ENCODE measurements around the gene CYP46A1.
"Not testable (repeated sequence)": the region's sequence is repeated elsewhere in the genome, so short reads cannot be mapped to it uniquely, and the experiment has no call there.

The CYP46A1 gene

DNA sequence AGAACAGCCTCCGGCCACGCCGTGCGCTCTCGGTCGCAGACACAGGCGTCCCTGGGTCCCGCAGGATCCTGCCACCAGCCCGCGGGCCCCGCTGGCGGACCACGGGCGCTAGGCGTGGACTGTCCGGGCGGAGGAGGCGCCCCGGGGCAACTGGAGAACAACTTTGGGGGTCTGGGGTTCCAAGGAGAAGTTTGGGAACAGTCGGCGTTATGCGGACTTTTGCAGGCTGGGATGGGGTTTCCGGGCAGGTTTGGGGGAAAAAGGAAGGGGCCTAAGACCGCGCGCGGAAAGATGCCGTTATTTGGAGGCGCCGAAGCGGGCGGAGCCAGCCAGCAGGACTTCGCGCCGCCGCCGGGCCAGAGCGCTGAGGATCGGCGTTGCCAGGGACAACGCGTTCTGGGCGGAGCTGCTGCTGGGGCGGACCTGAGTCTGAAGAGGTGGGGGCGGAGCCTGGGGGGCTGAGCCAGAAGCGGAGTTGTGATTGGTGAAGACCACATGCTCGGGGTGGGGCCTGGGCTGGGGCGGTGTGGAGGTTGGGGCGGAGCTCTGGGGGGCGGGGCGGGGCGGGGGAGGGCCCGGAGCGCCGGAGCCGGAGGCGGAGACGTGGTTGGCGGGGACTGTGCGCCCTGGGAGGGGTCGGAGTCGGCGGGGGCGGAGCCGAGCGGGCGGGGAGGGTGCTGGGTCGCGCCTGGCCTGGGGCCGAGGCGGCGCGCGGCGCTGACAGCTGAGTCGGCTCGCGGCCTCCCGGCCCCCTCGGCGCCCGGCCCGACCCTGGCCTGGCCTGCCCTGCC, at the start of gene CYP46A1:
Gene CYP46A1, plus strand, starts transcription at position 680 of the 791 bp plus-strand sequence. CDS start 120 bp downstream, outside the sequence.
- Histone ChIP-seq H3K4me3 (ENCODE audit: low read length) (peak within 1 kb of the TSS; percentile 90), H3K9ac (ENCODE audit: low read length) (peak within 1 kb of the TSS; percentile 65)

DNA sequence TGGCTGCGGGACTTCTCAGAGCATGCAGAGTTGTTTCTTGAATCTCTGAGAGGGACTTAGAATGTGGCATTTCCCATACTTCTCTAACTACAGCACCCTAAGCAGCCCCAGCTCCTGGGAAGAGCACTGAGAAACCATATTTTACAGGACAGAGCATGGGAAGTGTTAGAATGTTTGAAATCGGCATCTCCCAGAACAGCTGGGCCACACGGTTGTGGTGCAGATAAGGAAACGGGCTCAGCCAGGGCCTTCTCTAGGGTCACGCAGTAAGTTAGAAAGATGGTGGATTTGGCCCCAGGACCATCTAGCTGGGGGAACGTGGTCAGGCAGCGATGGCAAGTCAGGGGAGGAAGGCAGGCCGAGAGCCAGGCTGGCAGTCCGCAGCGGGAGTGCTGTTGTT, 49.7 kb upstream of the CYP46A1 start:
- H3K4me1 ChIP-seq (ENCODE audit: control insufficient read depth, insufficient read depth, low read length), result no peaks in the 10 kb centered on the region
- H3K9ac ChIP-seq (ENCODE audit: low read length), result no peak overlapping the region
- no peaks in the 10 kb centered on the region for H3K27me3 ChIP-seq (ENCODE audit: control insufficient read depth, insufficient read depth, low read length)
- H3K27ac ChIP-seq (ENCODE audit: low read depth, low read length), result no peak overlapping the region
- H3K4me3 ChIP-seq (ENCODE audit: low read length), result no peak overlapping the region
- H3K36me3 ChIP-seq (ENCODE audit: control insufficient read depth, insufficient read depth, low read length), result no peaks in the 10 kb centered on the region

More for the DNA sequence above, at the start of gene CYP46A1:
- Histone ChIP-seq H3K27ac (ENCODE audit: low read depth, low read length) (peak within 1 kb of the TSS; percentile 88), H3K27me3 (ENCODE audit: control insufficient read depth, insufficient read depth, low read length) (no peaks in the 10 kb centered on the region), H3K4me1 (ENCODE audit: control insufficient read depth, insufficient read depth, low read length) (peaks cover 7% of the 10 kb centered on the region), H3K36me3 (ENCODE audit: control insufficient read depth, insufficient read depth, low read length) (no peaks in the 10 kb centered on the region)

DNA sequence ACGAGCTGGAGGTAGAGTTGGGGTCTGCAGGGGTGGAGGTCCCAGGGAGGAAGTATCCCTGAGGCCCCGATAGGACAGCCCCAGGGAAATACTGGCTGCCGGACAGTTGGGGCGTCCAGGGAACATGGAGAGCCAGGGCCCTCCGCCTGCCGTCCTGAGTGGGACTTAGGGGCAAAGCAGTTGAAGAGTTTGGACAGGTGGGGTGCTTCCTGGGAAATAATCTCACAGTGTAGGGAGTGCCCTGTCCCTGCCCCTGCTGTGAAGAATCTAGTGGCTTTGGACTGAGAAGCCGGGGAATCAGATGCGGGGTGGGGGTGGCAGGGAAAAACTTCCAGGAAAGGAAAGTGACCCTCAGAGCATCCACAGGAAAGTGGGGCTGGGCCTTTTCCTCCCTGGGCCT, 49.0 kb upstream of the CYP46A1 start:
- Histone ChIP-seq H3K27me3 (ENCODE audit: control insufficient read depth, insufficient read depth, low read length) (no peaks in the 10 kb centered on the region), H3K36me3 (ENCODE audit: control insufficient read depth, insufficient read depth, low read length) (no peaks in the 10 kb centered on the region), H3K27ac (ENCODE audit: low read depth, low read length) (no peak overlapping the region), H3K4me1 (ENCODE audit: control insufficient read depth, insufficient read depth, low read length) (no peaks in the 10 kb centered on the region), H3K9ac (ENCODE audit: low read length) (no peak overlapping the region), H3K4me3 (ENCODE audit: low read length) (no peak overlapping the region)

DNA sequence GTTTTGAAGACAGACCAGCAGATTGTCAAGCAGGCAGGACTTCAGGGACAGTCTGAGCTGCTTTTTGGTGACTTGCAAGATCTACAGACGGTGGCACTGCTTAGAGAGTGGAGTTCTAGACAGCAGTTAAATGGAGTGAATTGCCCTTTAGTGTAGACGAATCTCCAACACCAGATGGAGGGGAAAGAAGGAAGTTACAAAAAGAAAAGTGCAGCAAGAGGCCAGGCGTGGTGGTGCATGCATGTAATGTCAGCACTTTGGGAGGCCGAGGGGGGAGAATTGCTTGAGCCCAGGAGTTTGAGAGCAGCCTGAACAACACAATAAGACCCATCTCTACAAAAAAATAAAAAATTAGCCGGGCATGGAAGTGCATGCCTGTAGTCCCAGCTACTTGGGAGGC, 47.6 kb upstream of the CYP46A1 start:
- no peaks in the 10 kb centered on the region for H3K4me1 ChIP-seq (ENCODE audit: control insufficient read depth, insufficient read depth, low read length)
- no peak overlapping the region for H3K9ac ChIP-seq (ENCODE audit: low read length)
- H3K4me3 ChIP-seq (ENCODE audit: low read length), result no peak overlapping the region
- H3K27me3 ChIP-seq (ENCODE audit: control insufficient read depth, insufficient read depth, low read length), result no peaks in the 10 kb centered on the region
- H3K27ac ChIP-seq (ENCODE audit: low read depth, low read length), result no peak overlapping the region
- H3K36me3 ChIP-seq (ENCODE audit: control insufficient read depth, insufficient read depth, low read length), result no peaks in the 10 kb centered on the region

DNA sequence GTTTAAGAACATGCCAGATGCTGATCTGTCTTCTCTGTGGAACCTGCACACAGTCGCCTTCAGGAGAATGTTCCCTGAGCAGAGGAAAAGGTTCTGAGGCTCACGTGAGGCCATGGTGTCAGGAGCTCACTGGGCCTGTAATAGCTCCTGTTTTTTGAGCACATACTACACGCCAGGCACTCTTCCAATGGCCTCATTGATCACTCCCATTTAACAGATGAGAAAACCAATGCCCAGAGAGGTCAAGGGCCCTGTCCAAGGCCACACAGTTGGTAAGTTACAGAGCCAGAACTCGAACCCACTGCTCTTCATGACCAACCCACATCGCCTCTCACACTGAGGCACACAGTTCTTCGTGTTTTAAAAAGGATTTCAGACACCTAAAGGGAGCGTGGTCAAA, 46.5 kb upstream of the CYP46A1 start:
- Histone ChIP-seq H3K4me3 (ENCODE audit: low read length) (no peak overlapping the region), H3K27ac (ENCODE audit: low read depth, low read length) (no peak overlapping the region)

DNA sequence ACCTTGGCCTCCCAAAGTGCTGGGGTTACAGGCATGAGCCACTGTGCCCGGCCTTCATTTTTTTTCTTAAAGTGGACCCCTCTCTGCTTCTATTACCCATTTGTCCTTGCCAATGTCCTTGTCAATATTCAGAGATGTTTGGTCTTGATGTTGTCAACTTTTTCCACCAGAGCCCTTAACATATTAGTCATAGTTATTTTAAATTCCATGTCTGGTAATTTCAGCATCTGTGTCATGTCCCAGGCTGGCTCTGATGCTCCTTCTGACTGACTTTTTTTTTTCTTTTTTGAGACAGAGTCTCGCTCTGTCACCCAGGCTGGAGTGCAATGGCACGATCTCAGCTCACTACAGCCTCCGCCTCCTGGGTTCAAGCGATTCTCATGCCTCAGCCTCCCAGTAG, 41.3 kb upstream of the CYP46A1 start:
- H3K4me1 ChIP-seq (ENCODE audit: control insufficient read depth, insufficient read depth, low read length); H3K27ac ChIP-seq (ENCODE audit: low read depth, low read length); H3K27me3 ChIP-seq (ENCODE audit: control insufficient read depth, insufficient read depth, low read length); H3K9ac ChIP-seq (ENCODE audit: low read length); H3K36me3 ChIP-seq (ENCODE audit: control insufficient read depth, insufficient read depth, low read length); H3K4me3 ChIP-seq (ENCODE audit: low read length): not testable (repeated sequence)

More for the DNA sequence above, 46.5 kb upstream of the CYP46A1 start:
- Histone ChIP-seq H3K36me3 (ENCODE audit: control insufficient read depth, insufficient read depth, low read length) (no peaks in the 10 kb centered on the region), H3K9ac (ENCODE audit: low read length) (no peak overlapping the region), H3K27me3 (ENCODE audit: control insufficient read depth, insufficient read depth, low read length) (no peaks in the 10 kb centered on the region), H3K4me1 (ENCODE audit: control insufficient read depth, insufficient read depth, low read length) (no peaks in the 10 kb centered on the region)

DNA sequence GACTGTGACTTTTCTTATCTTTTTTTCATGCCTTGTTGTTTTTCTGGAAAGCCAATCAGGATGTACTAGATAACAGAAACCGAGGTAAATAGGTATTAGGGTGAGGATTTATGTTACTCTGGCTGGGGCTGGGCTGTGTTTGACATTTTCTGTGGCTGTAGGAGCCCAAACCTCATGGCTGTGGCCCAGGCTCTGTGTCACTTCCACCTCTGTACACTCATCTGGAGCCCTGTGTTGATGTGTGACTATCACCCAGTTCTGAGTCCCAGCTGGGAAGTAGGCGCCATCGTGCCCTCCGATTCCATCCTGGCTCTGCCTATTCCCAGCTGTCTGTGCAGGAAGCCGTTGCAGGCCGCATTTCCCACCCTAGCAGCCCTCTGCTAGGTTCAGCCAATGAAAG, 40.8 kb upstream of the CYP46A1 start:
- Histone ChIP-seq H3K36me3 (ENCODE audit: control insufficient read depth, insufficient read depth, low read length) (no peaks in the 10 kb centered on the region), H3K4me1 (ENCODE audit: control insufficient read depth, insufficient read depth, low read length) (peaks cover 4% of the 10 kb centered on the region), H3K9ac (ENCODE audit: low read length) (no peak overlapping the region), H3K27me3 (ENCODE audit: control insufficient read depth, insufficient read depth, low read length) (no peaks in the 10 kb centered on the region), H3K27ac (ENCODE audit: low read depth, low read length) (no peak overlapping the region), H3K4me3 (ENCODE audit: low read length) (no peak overlapping the region)

DNA sequence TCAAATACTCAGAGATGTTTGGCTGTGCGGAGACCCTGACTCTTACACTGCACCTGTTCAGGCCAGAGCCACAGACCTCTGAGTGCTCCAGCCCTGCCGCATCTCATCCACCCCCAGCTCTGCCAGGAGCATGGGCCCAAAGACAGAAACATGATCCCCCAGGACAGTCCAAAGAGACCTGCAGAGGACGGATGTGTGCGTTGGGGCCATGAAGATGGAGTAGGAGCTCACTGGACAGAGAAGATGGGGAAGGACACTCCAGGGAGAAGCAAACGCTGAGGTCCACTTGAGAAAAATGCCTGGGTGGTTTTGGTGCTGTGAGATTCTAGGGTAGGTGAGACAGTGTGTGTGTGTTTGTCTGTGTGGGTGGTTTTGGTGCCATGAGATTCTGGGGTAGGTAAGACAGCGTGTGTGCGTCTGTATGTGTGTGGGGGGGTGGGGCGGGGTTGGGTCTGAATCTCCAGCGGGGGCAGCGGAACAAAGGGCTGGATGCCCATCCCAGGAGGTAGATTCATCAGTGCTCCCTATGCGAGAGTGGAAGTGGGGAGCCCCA, 40.0 kb upstream of the CYP46A1 start:
- Histone ChIP-seq H3K27me3 (ENCODE audit: control insufficient read depth, insufficient read depth, low read length) (no peaks in the 10 kb centered on the region), H3K9ac (ENCODE audit: low read length) (no peak overlapping the region), H3K36me3 (ENCODE audit: control insufficient read depth, insufficient read depth, low read length) (no peaks in the 10 kb centered on the region), H3K4me1 (ENCODE audit: control insufficient read depth, insufficient read depth, low read length) (peaks cover 4% of the 10 kb centered on the region), H3K27ac (ENCODE audit: low read depth, low read length) (no peak overlapping the region), H3K4me3 (ENCODE audit: low read length) (no peak overlapping the region)

DNA sequence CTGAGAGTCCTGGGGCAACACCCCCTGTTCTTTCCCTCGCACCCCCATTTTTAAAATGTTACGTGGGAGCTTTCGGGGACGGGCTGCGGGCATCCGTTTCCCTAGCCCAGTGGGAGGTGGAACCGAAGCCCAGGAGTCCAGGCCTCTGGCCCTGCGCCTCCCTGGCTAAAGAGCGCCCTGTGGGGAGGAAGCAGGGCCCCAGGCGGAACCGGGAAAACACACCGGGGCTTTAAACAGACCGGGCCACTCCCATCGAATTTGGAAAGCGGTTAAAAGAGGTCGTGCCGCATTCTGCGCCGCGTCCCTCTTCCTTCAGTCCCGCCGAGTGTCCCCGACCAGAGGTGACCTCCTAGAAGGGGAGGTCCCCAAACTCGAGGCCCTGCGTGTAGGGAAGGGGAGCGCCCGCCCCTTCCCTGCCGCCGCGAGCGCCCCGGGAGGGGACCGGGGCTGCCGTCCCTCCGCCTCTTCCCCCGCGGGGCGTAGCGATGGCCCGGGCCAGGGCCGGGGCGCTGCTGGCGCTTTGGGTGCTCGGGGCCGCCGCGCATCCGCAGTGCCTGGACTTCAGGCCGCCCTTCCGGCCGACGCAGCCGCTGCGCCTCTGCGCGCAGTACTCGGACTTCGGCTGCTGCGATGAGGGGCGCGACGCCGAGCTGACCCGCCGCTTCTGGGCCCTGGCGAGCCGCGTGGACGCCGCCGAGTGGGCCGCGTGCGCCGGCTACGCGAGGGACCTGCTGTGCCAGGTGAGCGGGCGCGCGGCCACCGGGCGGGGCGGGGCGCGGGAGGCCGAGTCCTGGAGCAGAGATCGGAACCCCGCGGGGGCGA, 39.2 kb upstream of the CYP46A1 start, which contains the start of gene HHIPL1:
Gene HHIPL1, plus strand, starts transcription at position 407 of the 822 bp plus-strand sequence. Its CDS starts 79 bp downstream, at position 486.
- Histone ChIP-seq H3K4me1 (ENCODE audit: control insufficient read depth, insufficient read depth, low read length) (peaks cover 4% of the 10 kb centered on the region), H3K4me3 (ENCODE audit: low read length) (peak within 1 kb of the TSS; percentile 61), H3K27ac (ENCODE audit: low read depth, low read length) (peak within 1 kb of the TSS; percentile 22), H3K36me3 (ENCODE audit: control insufficient read depth, insufficient read depth, low read length) (no peaks in the 10 kb centered on the region), H3K9ac (ENCODE audit: low read length) (no peak within 1 kb of the TSS), H3K27me3 (ENCODE audit: control insufficient read depth, insufficient read depth, low read length) (no peaks in the 10 kb centered on the region)

DNA sequence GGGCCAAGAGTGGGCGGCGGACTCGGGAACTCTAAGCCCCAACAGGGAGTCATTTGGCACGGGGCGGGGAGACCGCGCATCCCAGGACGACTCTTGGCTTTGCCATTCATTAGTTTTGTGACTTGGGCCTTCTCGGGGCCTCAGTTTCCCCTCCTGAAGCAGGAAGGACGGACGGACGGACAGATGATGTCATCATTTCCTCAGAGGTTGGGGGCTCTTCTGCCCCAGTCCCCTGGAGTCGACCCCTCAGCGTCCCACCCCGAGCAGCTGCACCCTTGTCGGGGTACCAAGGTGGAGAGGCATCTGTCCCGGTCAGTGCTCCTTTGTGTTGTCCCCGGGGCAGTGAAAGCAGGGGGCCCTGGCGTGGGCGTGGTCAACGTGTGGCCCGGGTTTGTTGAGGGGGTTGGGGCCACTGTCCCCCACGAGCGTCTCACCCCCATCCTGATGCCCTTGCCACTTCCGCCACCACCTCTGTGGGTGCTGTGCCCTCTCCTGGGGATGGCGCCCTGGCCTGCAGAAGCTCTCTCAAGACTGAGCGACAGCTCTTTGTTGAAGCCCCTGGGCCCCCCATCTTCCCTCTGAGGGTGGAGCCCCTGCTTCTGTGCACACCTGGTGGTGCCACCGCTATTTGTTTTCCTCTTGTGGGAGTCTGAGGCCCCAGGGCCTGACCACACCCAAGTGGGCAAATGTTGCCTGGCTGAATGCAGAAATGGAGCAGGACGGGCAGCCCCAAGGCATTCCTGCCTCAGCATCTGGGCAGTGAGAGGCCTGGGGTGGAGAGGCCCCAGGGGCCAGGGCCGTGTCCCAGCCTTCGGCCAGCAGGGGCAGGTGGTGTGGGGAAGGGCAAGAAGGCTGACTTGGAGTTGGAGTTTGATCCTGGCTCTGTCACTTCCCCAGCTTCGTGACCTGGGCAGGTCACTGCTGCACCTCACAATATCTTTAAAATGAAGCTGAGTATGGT, 38.3 kb upstream of the CYP46A1 start:
- Histone ChIP-seq H3K9ac (ENCODE audit: low read length) (no peak overlapping the region), H3K4me3 (ENCODE audit: low read length) (peak overlapping the region; percentile 61), H3K27me3 (ENCODE audit: control insufficient read depth, insufficient read depth, low read length) (no peaks in the 10 kb centered on the region), H3K27ac (ENCODE audit: low read depth, low read length) (no peak overlapping the region), H3K36me3 (ENCODE audit: control insufficient read depth, insufficient read depth, low read length) (no peaks in the 10 kb centered on the region), H3K4me1 (ENCODE audit: control insufficient read depth, insufficient read depth, low read length) (peaks cover 4% of the 10 kb centered on the region)

DNA sequence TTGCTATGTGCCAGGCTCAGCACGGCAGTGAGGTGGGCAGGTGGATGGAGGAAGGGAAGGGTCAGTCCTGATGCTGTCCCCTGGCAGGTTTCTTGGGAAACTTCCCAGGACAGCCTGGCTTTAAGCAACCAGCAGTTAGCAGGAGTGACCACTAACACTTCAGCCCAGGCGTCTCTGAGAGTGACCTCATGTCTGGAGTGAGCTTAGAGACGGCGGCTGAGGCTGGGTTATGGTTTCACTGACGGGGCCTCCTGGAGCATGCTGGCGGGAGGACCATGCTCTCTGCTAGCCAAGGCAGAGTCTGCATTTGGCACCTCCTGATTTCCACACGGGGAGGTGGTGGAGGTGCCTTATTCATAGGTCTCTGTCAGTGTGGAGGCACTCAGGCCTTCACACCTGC, 36.7 kb upstream of the CYP46A1 start:
- Histone ChIP-seq H3K4me3 (ENCODE audit: low read length) (no peak overlapping the region), H3K36me3 (ENCODE audit: control insufficient read depth, insufficient read depth, low read length) (no peaks in the 10 kb centered on the region)

More for the DNA sequence above, 36.7 kb upstream of the CYP46A1 start:
- Histone ChIP-seq H3K27ac (ENCODE audit: low read depth, low read length) (no peak overlapping the region), H3K9ac (ENCODE audit: low read length) (no peak overlapping the region), H3K27me3 (ENCODE audit: control insufficient read depth, insufficient read depth, low read length) (no peaks in the 10 kb centered on the region), H3K4me1 (ENCODE audit: control insufficient read depth, insufficient read depth, low read length) (peaks cover 4% of the 10 kb centered on the region)

Data from rectal smooth muscle tissue (tissue), 1 donor.